ENCODE results near the gene CELF4.

CELF4 gene

GRCh38 chr18:37355772-37356171 lies 209.8 kb downstream of the CELF4 start:
- no peak for DNase-seq (ENCODE audit: low read depth, low spot score)
- in situ Hi-C loops (cut with HindIII; ENCODE audit: low sequenced_read_pairs) = no loop called here
- H3K4me3 ChIP-seq (ENCODE audit: low read depth, low read length) = no peak overlapping the region
- TF ChIP-seq CTCF (IDR thresholded peaks at IDR 0.05; ENCODE audit: low read depth, low read length) = no peak

- in situ Hi-C loops (cut with HindIII; ENCODE audit: low sequenced_read_pairs) = no loop called here
- TF ChIP-seq CTCF (IDR thresholded peaks at IDR 0.05; ENCODE audit: low read depth, low read length) = no peak
- H3K4me3 ChIP-seq (ENCODE audit: low read depth, low read length) = no peak overlapping the region
- no peak for DNase-seq (ENCODE audit: low read depth, low spot score)
Measured at GRCh38 chr18:37351110-37351509, 214.5 kb downstream of the CELF4 start.

- no peak for DNase-seq (ENCODE audit: low read depth, low spot score)
- in situ Hi-C loops (cut with HindIII; ENCODE audit: low sequenced_read_pairs) = no loop called here
- TF ChIP-seq CTCF (IDR thresholded peaks at IDR 0.05; ENCODE audit: low read depth, low read length) = no peak
- H3K4me3 ChIP-seq (ENCODE audit: low read depth, low read length) = no peak overlapping the region
Measured at GRCh38 chr18:37348729-37349128, 216.9 kb downstream of the CELF4 start.

GRCh38 chr18:37346048-37346447 lies 219.6 kb downstream of the CELF4 start:
- in situ Hi-C loops (cut with HindIII; ENCODE audit: low sequenced_read_pairs) = no loop called here
- no peak for TF ChIP-seq CTCF (IDR thresholded peaks at IDR 0.05; ENCODE audit: low read depth, low read length)
- no peak overlapping the region for H3K4me3 ChIP-seq (ENCODE audit: low read depth, low read length)
- DNase-seq (ENCODE audit: low read depth, low spot score) = no peak

GRCh38 chr18:37343542-37343851 lies 222.1 kb downstream of the CELF4 start:
- in situ Hi-C loops (cut with HindIII; ENCODE audit: low sequenced_read_pairs) = no loop called here
- no peak for DNase-seq (ENCODE audit: low read depth, low spot score)
- TF ChIP-seq CTCF (IDR thresholded peaks at IDR 0.05; ENCODE audit: low read depth, low read length) = no peak
- H3K4me3 ChIP-seq (ENCODE audit: low read depth, low read length) = no peak overlapping the region

- no peak for TF ChIP-seq CTCF (IDR thresholded peaks at IDR 0.05; ENCODE audit: low read depth, low read length)
- no peak overlapping the region for H3K4me3 ChIP-seq (ENCODE audit: low read depth, low read length)
- in situ Hi-C loops (cut with HindIII; ENCODE audit: low sequenced_read_pairs) = no loop called here
- no peak for DNase-seq (ENCODE audit: low read depth, low spot score)
Measured at GRCh38 chr18:37341473-37342086, 224.0 kb downstream of the CELF4 start.

- TF ChIP-seq CTCF (IDR thresholded peaks at IDR 0.05; ENCODE audit: low read depth, low read length) = no peak
- DNase-seq (ENCODE audit: low read depth, low spot score) = no peak
- H3K4me3 ChIP-seq (ENCODE audit: low read depth, low read length) = no peak overlapping the region
- in situ Hi-C loops (cut with HindIII; ENCODE audit: low sequenced_read_pairs) = no loop called here
Measured at GRCh38 chr18:37341016-37341415, 224.6 kb downstream of the CELF4 start.
